GM21390 (cell line): ENCODE data around the gene CCDC14.

ENCODE experiments used
- ATAC-seq: cut with Tn5 transposase; IDR thresholded peaks from one replicate; pipeline ENCODE4 v1.9.1; 2021; ENCODE audit not compliant: unreplicated experiment

CCDC14 gene

DNA sequence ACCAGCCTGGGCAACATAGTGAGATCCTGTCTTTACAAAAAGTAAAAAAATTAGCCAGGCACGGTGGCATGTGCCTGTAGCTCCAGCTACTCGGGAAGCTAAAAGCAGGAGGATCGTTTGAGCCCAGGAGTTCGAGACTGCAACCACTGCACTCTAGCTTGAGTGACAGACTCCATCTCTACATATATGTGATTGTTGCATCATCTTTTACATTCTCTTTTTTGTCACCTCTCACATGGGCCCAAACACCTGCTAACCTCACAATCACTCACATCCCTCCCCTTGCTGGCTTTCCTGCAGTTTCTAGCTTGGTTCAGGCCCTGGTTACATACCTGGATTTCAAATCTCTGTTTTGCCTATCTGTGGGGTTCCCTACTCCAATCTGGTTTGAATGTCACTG lies 96.3 kb downstream of the CCDC14 start:
- ATAC-seq, result no peak
